ENCODE data around the gene ATAD2B.
"Not testable (repeated sequence)": the region's sequence is repeated elsewhere in the genome, so short reads cannot be mapped to it uniquely, and the experiment has no call there.

ATAD2B gene

GRCh38 chr2:23782646-23783045 is 144.3 kb downstream of the ATAD2B start:
- Histone ChIP-seq H3K9ac (no peak overlapping the region), H3K4me2 (no peak overlapping the region), H3K4me1 (ENCODE audit: low read depth, poor library complexity, severe bottlenecking) (no peaks in the 10 kb centered on the region), H4K20me1 (ENCODE audit: insufficient read depth) (no peaks in the 10 kb centered on the region), H3K4me3 (IDR thresholded peaks at IDR 0.05; ENCODE audit: insufficient read depth, low read depth, low read length) (no peak overlapping the region), H3K79me2 (ENCODE audit: insufficient read depth, low read depth) (no peaks in the 10 kb centered on the region), H2AFZ (ENCODE audit: low read depth) (no peak overlapping the region), H3K27me3 (ENCODE audit: insufficient read depth, low read depth) (no peaks in the 10 kb centered on the region), H3K27ac (no peak overlapping the region), H3K36me3 (ENCODE audit: insufficient read depth) (no peaks in the 10 kb centered on the region)
- TF ChIP-seq, protein P1, sequence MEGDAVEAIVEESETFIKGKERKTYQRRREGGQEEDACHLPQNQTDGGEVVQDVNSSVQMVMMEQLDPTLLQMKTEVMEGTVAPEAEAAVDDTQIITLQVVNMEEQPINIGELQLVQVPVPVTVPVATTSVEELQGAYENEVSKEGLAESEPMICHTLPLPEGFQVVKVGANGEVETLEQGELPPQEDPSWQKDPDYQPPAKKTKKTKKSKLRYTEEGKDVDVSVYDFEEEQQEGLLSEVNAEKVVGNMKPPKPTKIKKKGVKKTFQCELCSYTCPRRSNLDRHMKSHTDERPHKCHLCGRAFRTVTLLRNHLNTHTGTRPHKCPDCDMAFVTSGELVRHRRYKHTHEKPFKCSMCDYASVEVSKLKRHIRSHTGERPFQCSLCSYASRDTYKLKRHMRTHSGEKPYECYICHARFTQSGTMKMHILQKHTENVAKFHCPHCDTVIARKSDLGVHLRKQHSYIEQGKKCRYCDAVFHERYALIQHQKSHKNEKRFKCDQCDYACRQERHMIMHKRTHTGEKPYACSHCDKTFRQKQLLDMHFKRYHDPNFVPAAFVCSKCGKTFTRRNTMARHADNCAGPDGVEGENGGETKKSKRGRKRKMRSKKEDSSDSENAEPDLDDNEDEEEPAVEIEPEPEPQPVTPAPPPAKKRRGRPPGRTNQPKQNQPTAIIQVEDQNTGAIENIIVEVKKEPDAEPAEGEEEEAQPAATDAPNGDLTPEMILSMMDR (conservative IDR thresholded peaks at IDR 0.05; ENCODE audit: low read depth, low read length): no peak

GRCh38 chr2:23782126-23782525 is 144.8 kb downstream of the ATAD2B start:
- H3K4me3 ChIP-seq (IDR thresholded peaks at IDR 0.05; ENCODE audit: insufficient read depth, low read depth, low read length): no peak overlapping the region
- no peak overlapping the region for H3K4me2 ChIP-seq
- no peak overlapping the region for H3K27ac ChIP-seq
- no peaks in the 10 kb centered on the region for H3K4me1 ChIP-seq (ENCODE audit: low read depth, poor library complexity, severe bottlenecking)
- H3K36me3 ChIP-seq (ENCODE audit: insufficient read depth): no peaks in the 10 kb centered on the region
- H3K9ac ChIP-seq: no peak overlapping the region
- no peak overlapping the region for H2AFZ ChIP-seq (ENCODE audit: low read depth)
- H4K20me1 ChIP-seq (ENCODE audit: insufficient read depth): no peaks in the 10 kb centered on the region
- H3K79me2 ChIP-seq (ENCODE audit: insufficient read depth, low read depth): no peaks in the 10 kb centered on the region
- TF ChIP-seq, protein P1 (conservative IDR thresholded peaks at IDR 0.05; ENCODE audit: low read depth, low read length): no peak
- H3K27me3 ChIP-seq (ENCODE audit: insufficient read depth, low read depth): no peaks in the 10 kb centered on the region

GRCh38 chr2:23780465-23780864 is 146.5 kb downstream of the ATAD2B start:
- H3K27ac ChIP-seq; H3K36me3 ChIP-seq (ENCODE audit: insufficient read depth); H3K4me1 ChIP-seq (ENCODE audit: low read depth, poor library complexity, severe bottlenecking); H3K4me2 ChIP-seq; H4K20me1 ChIP-seq (ENCODE audit: insufficient read depth); H3K9ac ChIP-seq; H3K79me2 ChIP-seq (ENCODE audit: insufficient read depth, low read depth); H2AFZ ChIP-seq (ENCODE audit: low read depth); H3K4me3 ChIP-seq (IDR thresholded peaks at IDR 0.05; ENCODE audit: insufficient read depth, low read depth, low read length); H3K27me3 ChIP-seq (ENCODE audit: insufficient read depth, low read depth): not testable (repeated sequence)

GRCh38 chr2:23777826-23778225 is 149.1 kb downstream of the ATAD2B start:
- no peaks in the 10 kb centered on the region for H3K36me3 ChIP-seq (ENCODE audit: insufficient read depth)
- H3K4me2 ChIP-seq: no peak overlapping the region
- no peaks in the 10 kb centered on the region for H3K4me1 ChIP-seq (ENCODE audit: low read depth, poor library complexity, severe bottlenecking)
- TF ChIP-seq, protein P1 (conservative IDR thresholded peaks at IDR 0.05; ENCODE audit: low read depth, low read length): no peak
- no peak overlapping the region for H2AFZ ChIP-seq (ENCODE audit: low read depth)
- no peaks in the 10 kb centered on the region for H3K79me2 ChIP-seq (ENCODE audit: insufficient read depth, low read depth)
- no peak overlapping the region for H3K9ac ChIP-seq
- no peak overlapping the region for H3K27ac ChIP-seq
- no peaks in the 10 kb centered on the region for H4K20me1 ChIP-seq (ENCODE audit: insufficient read depth)
- no peak overlapping the region for H3K4me3 ChIP-seq (IDR thresholded peaks at IDR 0.05; ENCODE audit: insufficient read depth, low read depth, low read length)
- no peaks in the 10 kb centered on the region for H3K27me3 ChIP-seq (ENCODE audit: insufficient read depth, low read depth)

DNA sequence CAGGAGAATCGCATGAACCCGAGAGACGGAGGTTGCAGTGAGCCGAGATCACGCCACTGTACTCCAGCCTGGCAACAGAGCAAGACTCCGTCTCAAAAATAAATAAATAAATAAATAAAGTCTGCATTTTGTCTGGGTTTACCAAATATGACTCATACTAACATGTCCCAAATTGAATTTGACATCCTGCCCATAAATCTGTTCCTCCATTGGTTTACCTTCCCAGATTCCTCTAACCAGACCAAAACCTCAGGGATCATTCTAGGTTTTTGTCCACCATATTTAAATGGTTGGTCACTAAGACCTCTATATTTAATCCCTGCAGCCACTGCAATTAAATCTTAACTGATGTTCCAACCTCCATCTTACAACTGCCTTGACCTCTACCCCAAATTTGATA is 150.9 kb downstream of the ATAD2B start:
- H2AFZ ChIP-seq (ENCODE audit: low read depth): no peak overlapping the region
- H3K27ac ChIP-seq: no peak overlapping the region
- no peak overlapping the region for H3K9ac ChIP-seq
- H4K20me1 ChIP-seq (ENCODE audit: insufficient read depth): no peaks in the 10 kb centered on the region
- TF ChIP-seq, protein P1 (conservative IDR thresholded peaks at IDR 0.05; ENCODE audit: low read depth, low read length): no peak
- no peak overlapping the region for H3K4me2 ChIP-seq
- no peaks in the 10 kb centered on the region for H3K27me3 ChIP-seq (ENCODE audit: insufficient read depth, low read depth)
- no peaks in the 10 kb centered on the region for H3K4me1 ChIP-seq (ENCODE audit: low read depth, poor library complexity, severe bottlenecking)
- H3K36me3 ChIP-seq (ENCODE audit: insufficient read depth): no peaks in the 10 kb centered on the region
- H3K79me2 ChIP-seq (ENCODE audit: insufficient read depth, low read depth): no peaks in the 10 kb centered on the region
- no peak overlapping the region for H3K4me3 ChIP-seq (IDR thresholded peaks at IDR 0.05; ENCODE audit: insufficient read depth, low read depth, low read length)
